ENCODE data around the gene ARHGAP28. TPM values are rescaled to one million over a fixed set of nuclear protein-coding genes. Genes with fewer than 3 reads are reported as not detected.

Gene ARHGAP28
- total and polyA plus RNA-seq, 2 of the 13 experiments (the other 11 are each of a cell fraction or from before 2014, with no cell fraction given): not detected

DNA sequence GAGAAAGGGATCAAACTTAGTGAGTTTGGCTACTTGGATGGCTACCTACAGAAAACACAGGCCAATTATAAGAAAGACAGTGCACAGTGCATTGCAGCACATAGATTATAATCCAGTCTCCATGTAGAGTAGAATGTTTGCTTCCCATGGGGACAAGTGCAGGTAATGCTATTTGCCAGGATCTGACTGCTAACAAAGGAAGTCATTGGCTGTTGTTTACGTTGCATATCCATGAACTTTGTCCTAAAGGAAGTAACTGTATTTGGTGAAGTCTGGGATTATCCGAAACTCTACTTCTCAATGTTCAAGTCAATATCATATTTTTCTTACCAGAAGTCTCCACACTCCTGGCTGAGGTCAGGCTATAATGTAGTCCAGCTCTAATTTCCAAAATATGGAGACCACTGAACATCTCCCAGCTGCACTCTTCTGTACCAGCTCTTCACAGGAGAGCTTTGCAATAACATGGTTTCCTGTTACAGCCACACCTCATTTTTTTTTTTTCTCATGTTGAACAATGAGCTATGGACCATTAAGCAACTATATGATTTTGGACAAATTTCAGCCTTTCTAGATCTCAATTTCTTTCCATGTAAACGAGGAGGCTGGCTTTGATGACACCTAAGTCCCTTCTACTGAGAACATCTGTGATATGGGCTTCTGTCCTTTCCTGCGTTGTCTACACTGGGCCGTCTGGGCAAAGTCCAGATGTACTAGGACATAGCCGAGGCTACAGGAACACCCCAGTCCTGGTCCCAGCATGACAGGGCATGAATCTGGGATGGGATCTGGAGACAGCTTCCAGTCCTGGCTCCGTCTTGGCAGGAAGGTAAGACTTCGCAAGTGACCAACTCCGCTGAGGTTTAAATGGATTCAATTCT, 233.3 kb downstream of the ARHGAP28 start (continued):
- TF ChIP-seq STAT6 (CRISPR knock-in tag; IDR thresholded peaks at IDR 0.05; ENCODE audit: borderline replicate concordance) (no peak), ZNF691 (CRISPR knock-in tag; IDR thresholded peaks at IDR 0.05; ENCODE audit: borderline replicate concordance, low read depth) (no peak), MLLT10 (CRISPR knock-in tag; IDR thresholded peaks at IDR 0.05) (no peak), ARNT (IDR thresholded peaks at IDR 0.05) (no peak), ZMYM3 (CRISPR knock-in tag; IDR thresholded peaks at IDR 0.05) (no peak), TOPORS (CRISPR knock-in tag; IDR thresholded peaks at IDR 0.05) (no peak), YEATS2 (CRISPR knock-in tag; IDR thresholded peaks at IDR 0.05; ENCODE audit: borderline replicate concordance) (no peak), GPN1 (CRISPR knock-in tag; IDR thresholded peaks at IDR 0.05; ENCODE audit: borderline replicate concordance) (no peak), ZNF883 (CRISPR knock-in tag; IDR thresholded peaks at IDR 0.05; ENCODE audit: not compliant biosample characterization) (no peak), ZMAT3 (CRISPR knock-in tag; conservative IDR thresholded peaks at IDR 0.05) (no peak), PLRG1 (conservative IDR thresholded peaks at IDR 0.05) (no peak), ZNF598 (CRISPR knock-in tag; IDR thresholded peaks at IDR 0.05; ENCODE audit: borderline replicate concordance) (no peak), ZNF142 (CRISPR knock-in tag; IDR thresholded peaks at IDR 0.05) (no peak), ZBTB42 (CRISPR knock-in tag; IDR thresholded peaks at IDR 0.05) (no peak), KMT2B (CRISPR knock-in tag; IDR thresholded peaks at IDR 0.05) (no peak)
- TF ChIP-seq, protein P1, sequence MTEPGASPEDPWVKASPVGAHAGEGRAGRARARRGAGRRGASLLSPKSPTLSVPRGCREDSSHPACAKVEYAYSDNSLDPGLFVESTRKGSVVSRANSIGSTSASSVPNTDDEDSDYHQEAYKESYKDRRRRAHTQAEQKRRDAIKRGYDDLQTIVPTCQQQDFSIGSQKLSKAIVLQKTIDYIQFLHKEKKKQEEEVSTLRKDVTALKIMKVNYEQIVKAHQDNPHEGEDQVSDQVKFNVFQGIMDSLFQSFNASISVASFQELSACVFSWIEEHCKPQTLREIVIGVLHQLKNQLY (CRISPR knock-in tag; IDR thresholded peaks at IDR 0.05): no peak

Data from HepG2 (cell line).